NCI-H2029 treated with DMSO at 0.1 percent for 48 hours (cell line): ENCODE results near the gene AP5S1.
"Not testable (repeated sequence)": the region's sequence is repeated elsewhere in the genome, so short reads cannot be mapped to it uniquely, and the experiment has no call there.

Source experiments
- DNase-seq: peaks from one replicate; lab custom pipeline; 2025; lab: John Stamatoyannopoulos, UW

AP5S1 gene

GRCh38 chr20:3812975-3813847 is 7.1 kb upstream of the AP5S1 start:
- DNase-seq = no peak

- DNase-seq = no peak
These were observed 6.3 kb upstream of the AP5S1 start for GRCh38 chr20:3813848-3814581.

DNA sequence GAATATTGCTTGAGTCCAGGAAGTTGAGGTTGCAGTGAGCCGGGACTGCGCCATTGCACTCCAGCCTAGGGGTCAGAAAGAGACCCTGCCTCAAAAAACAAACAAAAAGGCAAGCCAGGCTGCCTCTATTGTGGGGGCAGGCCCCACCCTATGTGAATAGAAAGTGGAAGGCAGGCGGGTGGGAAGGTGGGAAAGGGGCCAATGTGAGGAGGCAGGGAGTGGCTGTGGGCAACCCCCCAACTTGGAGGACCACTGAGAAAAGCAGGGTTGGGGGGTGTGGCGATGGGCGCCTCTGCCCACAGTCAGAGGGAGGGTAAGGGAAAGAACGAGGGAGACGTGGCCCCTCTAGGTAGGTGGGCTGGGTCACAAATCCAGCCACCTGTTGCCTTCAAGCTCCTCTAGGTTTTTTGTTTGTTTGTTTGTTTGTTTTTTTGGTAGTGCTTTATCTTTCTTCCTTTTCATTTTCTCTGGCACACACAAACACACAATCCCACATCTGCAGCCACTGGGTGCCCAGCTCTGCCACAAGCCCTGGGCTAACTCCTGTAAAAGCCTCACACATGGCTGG is 5.3 kb upstream of the AP5S1 start:
- no peak for DNase-seq

- DNase-seq = no peak
These were observed 4.5 kb upstream of the AP5S1 start for GRCh38 chr20:3815703-3816315.

- DNase-seq = peak; percentile 56
These were observed 1.9 kb upstream of the AP5S1 start for GRCh38 chr20:3818155-3819151.

DNA sequence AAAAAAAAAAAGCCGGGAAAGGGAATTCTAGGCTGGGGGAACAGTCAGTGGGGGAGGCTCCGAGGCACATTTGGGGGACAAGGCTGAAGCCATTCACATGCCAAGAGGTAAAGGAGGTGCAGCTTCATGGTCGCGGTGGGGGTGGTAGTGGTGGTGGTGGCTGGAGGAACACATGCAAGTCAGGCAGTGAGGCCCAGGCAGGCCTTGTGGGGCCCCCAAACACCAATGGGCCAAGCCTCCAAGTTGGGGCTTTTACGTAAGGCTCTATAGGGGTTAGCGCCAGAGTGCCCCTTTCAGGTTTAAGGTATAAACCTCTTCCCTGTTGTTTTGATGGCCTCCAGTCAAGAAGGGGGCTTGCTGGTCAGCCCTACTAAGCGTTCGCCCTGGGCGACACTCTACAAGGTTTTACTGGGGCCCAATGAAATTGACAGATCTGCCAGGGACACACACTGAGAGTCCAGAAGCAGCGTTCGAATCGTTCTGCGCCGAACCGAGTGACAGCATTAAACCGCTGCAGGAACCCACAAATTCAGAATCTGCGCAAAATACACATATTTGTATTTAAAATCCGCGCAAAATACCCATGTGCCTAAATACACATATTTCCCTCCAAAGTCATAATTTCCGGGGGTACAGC is 818 bp upstream of the AP5S1 start:
- DNase-seq = no peak

DNA sequence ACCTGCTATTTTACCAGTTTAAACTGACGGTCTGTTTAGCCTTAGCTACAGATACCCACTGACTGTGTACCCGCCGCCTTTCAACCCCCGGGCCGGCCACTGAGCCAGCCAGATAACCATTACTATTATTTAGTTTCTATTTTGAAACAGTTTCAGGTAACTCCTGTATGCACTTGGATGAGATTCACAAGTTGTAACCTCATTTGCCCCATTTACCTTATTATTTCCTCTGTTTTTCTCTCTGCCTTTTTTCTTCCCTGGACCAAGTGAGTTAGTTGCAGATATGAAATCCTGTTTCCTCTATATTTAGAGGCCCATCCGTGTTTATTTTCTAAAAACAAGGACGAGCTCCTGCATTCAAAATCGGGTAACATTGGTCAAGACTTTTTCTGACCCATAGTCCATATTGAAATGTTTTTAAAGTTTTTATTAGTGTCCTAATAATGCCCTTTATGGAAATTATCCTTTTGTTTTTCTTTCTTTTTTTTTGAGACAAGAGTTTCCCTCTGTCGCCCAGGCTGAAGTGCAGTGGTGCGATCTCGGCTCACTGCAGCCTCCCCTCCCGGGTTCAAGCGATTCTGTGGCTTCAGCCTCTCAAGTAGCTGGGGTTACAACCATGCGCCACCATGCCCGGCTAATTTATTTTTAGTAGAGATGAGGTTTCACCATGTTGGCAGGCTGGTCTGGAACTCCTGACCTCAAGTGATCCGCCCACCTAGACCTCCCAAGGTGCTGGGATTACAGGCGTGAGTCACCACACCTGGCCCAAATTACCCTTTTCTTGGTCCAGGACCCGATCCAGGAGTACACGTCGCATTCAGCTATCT is 767 bp downstream of the AP5S1 start:
- DNase-seq = no peak

DNA sequence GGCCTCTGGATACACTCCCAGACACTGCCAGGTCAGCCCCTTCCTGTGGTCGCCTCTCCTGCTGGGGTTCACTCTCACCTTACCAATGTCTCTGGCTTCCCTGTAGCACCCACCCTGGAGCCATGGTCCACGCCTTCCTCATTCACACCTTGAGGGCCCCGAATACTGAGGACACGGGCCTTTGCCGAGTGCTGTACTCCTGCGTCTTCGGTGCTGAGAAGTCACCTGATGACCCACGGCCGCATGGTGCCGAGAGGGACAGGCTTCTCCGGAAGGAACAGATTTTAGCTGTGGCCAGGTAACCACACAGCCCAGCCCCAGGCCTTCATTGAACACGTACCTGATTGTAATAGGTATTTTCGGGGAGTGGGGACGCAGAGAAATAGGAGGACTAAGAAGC is 1.6 kb downstream of the AP5S1 start:
- DNase-seq = no peak

DNA sequence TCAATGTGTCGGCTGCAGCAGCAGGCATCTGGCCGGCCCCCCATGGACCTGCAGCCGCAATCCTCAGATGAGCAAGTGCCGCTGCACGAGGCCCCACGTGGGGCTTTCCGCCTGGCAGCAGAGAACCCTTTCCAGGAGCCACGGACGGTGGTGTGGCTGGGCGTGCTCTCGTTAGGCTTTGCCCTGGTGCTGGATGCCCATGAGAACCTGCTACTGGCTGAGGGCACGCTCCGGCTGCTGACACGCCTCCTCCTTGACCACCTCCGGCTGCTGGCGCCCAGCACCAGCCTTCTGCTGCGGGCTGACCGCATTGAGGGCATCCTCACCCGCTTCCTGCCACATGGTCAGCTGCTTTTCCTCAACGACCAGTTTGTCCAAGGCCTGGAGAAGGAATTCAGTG is 3.5 kb downstream of the AP5S1 start:
- no peak for DNase-seq

- no peak for DNase-seq
These were observed 5.2 kb downstream of the AP5S1 start for GRCh38 chr20:3825526-3825925.

DNA sequence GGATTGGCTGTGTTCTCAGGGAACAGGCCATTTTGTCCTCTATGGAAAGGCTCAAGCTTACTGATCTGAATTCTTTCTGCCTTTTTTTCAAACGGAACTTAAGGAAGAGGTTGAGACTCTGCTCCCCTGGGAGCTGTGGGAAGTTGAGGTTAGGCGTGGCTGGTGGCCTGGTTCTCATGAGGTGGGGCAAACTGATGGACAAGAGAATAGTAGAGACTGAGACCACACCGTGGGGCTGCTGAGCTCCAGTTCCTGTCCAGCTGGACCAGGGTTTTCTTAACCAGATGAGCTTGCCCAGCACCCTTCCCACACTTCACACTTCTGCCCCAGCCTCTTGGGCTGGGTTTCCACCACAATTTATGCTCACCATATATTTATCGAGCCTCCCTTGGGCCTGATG is 6.1 kb downstream of the AP5S1 start:
- DNase-seq = no peak

GRCh38 chr20:3828798-3829197 is 8.5 kb downstream of the AP5S1 start:
- no peak for DNase-seq

- DNase-seq = not testable (repeated sequence)
These were observed 9.5 kb downstream of the AP5S1 start for GRCh38 chr20:3829891-3830290.

DNA sequence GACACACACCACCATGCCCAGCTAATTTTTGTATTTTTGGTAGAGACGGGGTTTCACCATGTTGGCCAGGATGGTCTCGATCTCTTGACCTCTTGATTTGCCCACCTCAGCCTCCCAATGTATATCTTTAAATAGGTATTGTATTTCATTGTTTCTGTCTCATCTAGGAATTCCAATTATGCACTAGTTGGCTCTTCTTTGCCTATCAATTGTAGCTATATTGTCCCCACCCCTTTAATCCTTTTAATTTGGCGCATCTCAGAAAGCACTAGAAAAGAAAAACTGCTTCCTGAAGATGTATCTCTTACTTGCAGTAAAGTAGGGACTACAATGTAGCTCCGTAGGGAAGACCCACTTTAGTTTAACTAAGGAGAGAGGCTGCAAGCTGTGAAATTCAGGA is 15.8 kb downstream of the AP5S1 start:
- no peak for DNase-seq

DNA sequence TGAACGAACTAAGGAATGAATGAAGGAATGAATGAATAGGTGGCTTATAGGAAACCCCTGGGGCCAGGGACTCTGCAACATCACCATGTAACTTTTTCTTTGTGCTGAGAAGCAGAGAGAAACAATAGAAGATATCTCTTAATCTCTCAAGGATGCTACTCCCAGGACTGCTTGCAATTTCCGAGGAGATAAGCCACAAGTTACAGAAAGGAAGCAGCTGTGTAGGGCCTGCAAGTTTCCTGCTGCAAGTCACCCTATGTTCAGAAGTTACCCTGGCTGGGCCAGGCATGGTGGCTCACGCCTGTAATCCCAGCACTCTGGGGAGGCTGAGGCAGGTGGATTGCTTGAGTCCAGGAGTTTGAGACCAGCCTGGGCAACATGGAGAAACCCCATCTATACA is 19.0 kb downstream of the AP5S1 start:
- DNase-seq = no peak

GRCh38 chr20:3840201-3840600 is 19.9 kb downstream of the AP5S1 start:
- not testable (repeated sequence) for DNase-seq

DNA sequence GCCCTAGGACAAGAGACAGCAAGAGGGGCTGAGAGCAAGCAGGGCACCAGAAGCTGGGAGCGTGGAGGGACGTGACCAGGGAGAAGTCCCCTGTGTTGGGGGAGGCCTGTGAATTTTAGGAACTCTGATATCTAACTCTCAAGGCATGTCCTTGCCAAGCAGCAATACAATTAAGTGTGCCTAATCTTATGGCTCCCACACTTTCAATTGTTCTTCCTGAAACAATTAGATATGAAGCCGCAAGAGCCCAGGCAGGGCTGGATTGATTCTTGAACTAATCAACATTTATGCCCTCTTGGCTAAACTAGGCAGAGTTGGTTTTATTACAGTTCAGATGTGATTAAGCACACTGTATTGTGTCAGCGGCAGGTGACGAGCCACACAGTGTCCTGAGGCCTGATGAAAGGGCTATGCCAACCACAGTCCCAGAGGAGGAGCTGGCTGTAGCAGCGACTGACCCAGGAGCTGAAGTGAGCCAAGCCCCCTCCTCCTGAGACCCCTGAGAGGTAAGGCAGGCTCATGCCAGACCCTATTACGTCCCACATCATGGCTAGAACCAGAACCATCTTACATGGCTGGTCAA is 22.1 kb downstream of the AP5S1 start:
- DNase-seq = no peak

- no peak for DNase-seq
These were observed 23.1 kb downstream of the AP5S1 start for GRCh38 chr20:3843490-3843889.

- DNase-seq = not testable (repeated sequence)
These were observed 23.8 kb downstream of the AP5S1 start for GRCh38 chr20:3843990-3844619.
